ENCODE results near the gene AP4B1. TPM values are rescaled to one million over a fixed set of nuclear protein-coding genes. Genes with fewer than 3 reads are reported as not detected.

Gene AP4B1
- total and polyA plus RNA-seq, 2 experiments from 2014 or later = 11.8 to 12.9 TPM

DNA sequence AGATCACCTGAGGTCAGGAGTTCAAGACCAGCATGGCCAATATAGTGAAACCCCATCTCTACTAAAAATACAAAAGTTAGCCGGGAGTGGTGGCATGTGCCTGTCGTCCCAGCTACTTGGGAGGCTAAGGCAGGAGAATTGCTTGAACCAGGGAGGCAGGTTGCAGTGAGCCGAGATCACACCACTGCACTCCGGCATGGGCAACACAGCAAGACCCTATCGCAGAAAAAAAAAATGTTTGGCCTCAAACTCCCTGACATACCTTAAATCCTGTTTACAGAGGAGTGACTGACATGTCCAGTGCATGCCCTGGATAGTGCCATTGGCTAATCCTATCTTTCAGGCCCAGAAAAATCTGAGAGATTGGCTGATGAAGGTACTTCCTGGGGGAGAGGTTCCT is 12.4 kb upstream of the AP4B1 start:
- no peak for TF ChIP-seq EZH2 (IDR thresholded peaks at IDR 0.05; ENCODE audit: insufficient read depth, poor library complexity, severe bottlenecking)
- no peak for TF ChIP-seq EZH2phosphoT487 (IDR thresholded peaks at IDR 0.05; ENCODE audit: insufficient read depth, low read depth)
- Histone ChIP-seq H3K36me3 (ENCODE audit: low read depth) (no peaks in the 10 kb centered on the region), H3K4me2 (ENCODE audit: unreplicated experiment) (no peak overlapping the region), H3K9me2 (ENCODE audit: insufficient read depth) (no peaks in the 10 kb centered on the region), H3K4me3 (no peak overlapping the region), H3F3A (ENCODE audit: insufficient read depth) (0 out of 2 replicates have a peak, but pooled peaks cover 7% of the 10 kb centered on the region), H3K27me3 (replicated peaks; ENCODE audit: insufficient read depth) (no peaks in the 10 kb centered on the region), H3K79me2 (ENCODE audit: insufficient read depth) (no peaks in the 10 kb centered on the region), H3K4me1 (ENCODE audit: insufficient read depth) (peaks cover 10% of the 10 kb centered on the region), H4K20me1 (ENCODE audit: insufficient read depth) (no peaks in the 10 kb centered on the region), H3K9me3 (ENCODE audit: low read depth) (no peaks in the 10 kb centered on the region), H3K9ac (no peak overlapping the region), H2AFZ (no peak overlapping the region), H3K27ac (no peak overlapping the region)
- WGBS, 2 experiments (ENCODE audit: low coverage in 1 of 2, low lambda C conversion rate in 2 of 2, missing lambda C conversion rate in 2 of 2) = 98 to 99% methylated on average over 5 of the region's 5 CpGs
- no peak for DNase-seq
- in situ Hi-C loops (cut with MboI) = no loop called here

DNA sequence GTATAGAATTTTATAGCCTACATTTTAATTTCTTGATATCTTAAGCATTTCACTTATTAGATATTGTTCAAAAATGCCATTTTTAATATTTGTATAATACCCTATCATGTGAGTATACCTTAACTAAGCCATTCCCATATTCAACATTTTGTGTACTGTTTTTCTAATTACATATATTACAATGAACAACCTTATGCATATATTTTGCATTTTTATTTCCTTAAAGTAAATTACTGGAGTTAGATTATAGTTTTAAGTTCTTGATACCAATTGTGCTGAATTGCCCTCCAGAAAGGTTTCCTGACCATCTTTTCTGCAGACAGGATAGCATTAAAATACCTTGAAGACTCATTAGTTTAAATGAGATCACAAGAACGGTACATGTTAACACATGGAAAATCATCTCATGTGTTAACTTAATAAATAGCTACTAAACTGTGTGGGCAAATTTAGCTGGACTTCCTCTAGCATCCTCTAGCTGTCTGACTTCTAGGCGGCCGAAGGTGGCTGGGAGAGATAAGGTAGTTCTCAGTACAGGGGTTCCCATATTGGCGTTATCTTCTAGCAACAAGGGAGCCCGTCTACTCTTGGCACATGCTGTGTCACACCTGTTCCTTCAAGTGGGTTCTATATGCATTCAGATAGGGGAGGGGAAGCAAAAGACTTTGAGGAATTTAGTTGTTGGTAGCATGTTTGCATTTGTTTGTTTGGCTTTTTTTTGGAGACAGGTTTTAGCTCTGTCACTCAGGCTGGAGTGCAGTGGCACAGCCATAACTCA is 9.5 kb upstream of the AP4B1 start:
- H3F3A ChIP-seq (ENCODE audit: insufficient read depth) = 0 out of 2 replicates have a peak, but pooled peaks cover 7% of the 10 kb centered on the region
- H3K4me2 ChIP-seq (ENCODE audit: unreplicated experiment) = no peak overlapping the region
- H3K9ac ChIP-seq = no peak overlapping the region
- H3K9me3 ChIP-seq (ENCODE audit: low read depth) = no peaks in the 10 kb centered on the region
- no peaks in the 10 kb centered on the region for H4K20me1 ChIP-seq (ENCODE audit: insufficient read depth)
- H3K79me2 ChIP-seq (ENCODE audit: insufficient read depth) = no peaks in the 10 kb centered on the region
- H2AFZ ChIP-seq = no peak overlapping the region
- no peaks in the 10 kb centered on the region for H3K9me2 ChIP-seq (ENCODE audit: insufficient read depth)
- H3K36me3 ChIP-seq (ENCODE audit: low read depth) = peaks cover under 1% of the 10 kb centered on the region; the same call in 1 of the 2 replicates
- no peak overlapping the region for H3K4me3 ChIP-seq
- H3K27ac ChIP-seq = no peak overlapping the region
- no peaks in the 10 kb centered on the region for H3K27me3 ChIP-seq (replicated peaks; ENCODE audit: insufficient read depth)
- 97% methylated on average over 5 of the region's 5 CpGs for WGBS, 2 experiments (ENCODE audit: low coverage in 1 of 2, low lambda C conversion rate in 2 of 2, missing lambda C conversion rate in 2 of 2)
- TF ChIP-seq EZH2phosphoT487 (IDR thresholded peaks at IDR 0.05; ENCODE audit: insufficient read depth, low read depth) (no peak), EZH2 (IDR thresholded peaks at IDR 0.05; ENCODE audit: insufficient read depth, poor library complexity, severe bottlenecking) (no peak)
- DNase-seq = no peak
- in situ Hi-C loops (cut with MboI) = no loop called here
- peaks cover 10% of the 10 kb centered on the region for H3K4me1 ChIP-seq (ENCODE audit: insufficient read depth)

DNA sequence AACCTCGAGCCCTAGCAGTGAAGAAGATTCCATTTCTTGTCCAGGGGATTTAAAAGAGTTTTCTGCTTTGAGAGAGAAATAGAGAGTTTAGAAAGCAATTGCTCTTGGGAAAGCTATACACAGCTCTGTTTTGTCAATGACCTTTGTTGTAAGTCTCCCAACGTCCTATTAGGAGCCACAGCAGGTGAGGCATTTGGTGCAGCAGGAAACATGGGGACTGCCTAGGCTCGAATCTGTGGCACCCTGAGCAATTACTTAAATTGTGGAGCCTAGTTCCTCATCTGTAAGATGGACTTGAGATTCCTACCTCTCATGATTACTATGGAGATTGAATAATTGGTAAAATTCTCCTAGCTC is 8.7 kb upstream of the AP4B1 start:
- Histone ChIP-seq H3K9me3 (ENCODE audit: low read depth) (no peaks in the 10 kb centered on the region), H2AFZ (peak overlapping the region; percentile 45; the same call in 1 of the 2 replicates), H3K27ac (no peak overlapping the region; the same call in 1 of the 2 replicates), H3K79me2 (ENCODE audit: insufficient read depth) (no peaks in the 10 kb centered on the region; the same call in 1 of the 2 replicates), H3K4me3 (no peak overlapping the region), H3K9ac (no peak overlapping the region), H3K4me2 (ENCODE audit: unreplicated experiment) (no peak overlapping the region), H3F3A (ENCODE audit: insufficient read depth) (0 out of 2 replicates have a peak, but pooled peaks cover 7% of the 10 kb centered on the region), H3K36me3 (ENCODE audit: low read depth) (peaks cover 5% of the 10 kb centered on the region; the same call in 1 of the 2 replicates), H4K20me1 (ENCODE audit: insufficient read depth) (no peaks in the 10 kb centered on the region), H3K27me3 (replicated peaks; ENCODE audit: insufficient read depth) (no peaks in the 10 kb centered on the region), H3K4me1 (ENCODE audit: insufficient read depth) (peaks cover 10% of the 10 kb centered on the region), H3K9me2 (ENCODE audit: insufficient read depth) (no peaks in the 10 kb centered on the region)
- 67 to 72% methylated on average over 3 of the region's 3 CpGs for WGBS, 2 experiments (ENCODE audit: low coverage in 1 of 2, low lambda C conversion rate in 2 of 2, missing lambda C conversion rate in 2 of 2)
- in situ Hi-C loops (cut with MboI) = no loop called here
- TF ChIP-seq EZH2 (IDR thresholded peaks at IDR 0.05; ENCODE audit: insufficient read depth, poor library complexity, severe bottlenecking) (no peak), EZH2phosphoT487 (IDR thresholded peaks at IDR 0.05; ENCODE audit: insufficient read depth, low read depth) (no peak)
- no peak for DNase-seq

DNA sequence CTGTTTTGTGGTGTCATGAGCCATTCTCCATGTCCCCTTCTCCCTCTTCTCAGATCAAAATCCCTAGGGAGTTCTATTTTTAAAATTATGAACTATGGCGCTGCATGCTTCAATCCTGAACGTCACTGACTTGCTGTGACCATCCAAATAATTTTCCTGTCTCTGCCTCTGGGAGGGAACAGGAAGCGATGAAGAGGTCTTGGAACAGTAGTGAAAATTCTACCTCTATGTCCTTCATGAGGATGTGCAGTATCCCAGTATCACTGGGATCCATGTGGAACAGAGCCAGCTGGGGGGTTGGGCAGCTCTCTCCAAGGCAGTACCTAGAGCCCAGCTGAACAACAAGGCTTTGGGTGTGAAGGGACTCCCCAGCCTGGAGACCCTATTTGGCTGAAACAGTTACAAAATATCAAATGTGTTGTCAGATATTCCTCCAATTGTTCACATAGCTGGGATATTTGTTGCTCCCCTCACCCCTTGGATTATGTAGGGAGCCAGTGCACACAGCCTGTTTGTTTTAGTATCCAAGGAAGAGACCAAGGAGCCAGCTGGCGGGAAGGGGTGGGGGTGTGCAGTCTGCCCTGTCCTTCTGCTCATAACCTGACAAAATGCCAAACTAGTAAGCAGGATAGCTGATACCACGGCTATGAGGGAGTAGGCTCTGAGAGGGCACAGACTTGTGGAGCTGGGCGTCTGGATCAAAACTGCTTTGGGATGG is 8.2 kb upstream of the AP4B1 start:
- Histone ChIP-seq H3K4me2 (ENCODE audit: unreplicated experiment) (peak overlapping the region; percentile 4), H3K9me2 (ENCODE audit: insufficient read depth) (no peaks in the 10 kb centered on the region), H3K9ac (no peak overlapping the region), H3K27ac (no peak overlapping the region; the same call in 1 of the 2 replicates), H3K79me2 (ENCODE audit: insufficient read depth) (no peaks in the 10 kb centered on the region; the same call in 1 of the 2 replicates), H3K9me3 (ENCODE audit: low read depth) (no peaks in the 10 kb centered on the region), H2AFZ (peak overlapping the region; percentile 45; the same call in 1 of the 2 replicates), H3K4me3 (no peak overlapping the region), H4K20me1 (ENCODE audit: insufficient read depth) (no peaks in the 10 kb centered on the region), H3K36me3 (ENCODE audit: low read depth) (peaks cover 8% of the 10 kb centered on the region; the same call in 1 of the 2 replicates), H3K27me3 (replicated peaks; ENCODE audit: insufficient read depth) (no peaks in the 10 kb centered on the region), H3F3A (ENCODE audit: insufficient read depth) (0 out of 2 replicates have a peak, but pooled peaks cover 7% of the 10 kb centered on the region), H3K4me1 (ENCODE audit: insufficient read depth) (peaks cover 10% of the 10 kb centered on the region)
- in situ Hi-C loops (cut with MboI) = no loop called here
- no peak for TF ChIP-seq EZH2phosphoT487 (IDR thresholded peaks at IDR 0.05; ENCODE audit: insufficient read depth, low read depth)
- no peak for TF ChIP-seq EZH2 (IDR thresholded peaks at IDR 0.05; ENCODE audit: insufficient read depth, poor library complexity, severe bottlenecking)
- 65 to 75% methylated on average over 6 of the region's 6 CpGs for WGBS, 2 experiments (ENCODE audit: low coverage in 1 of 2, low lambda C conversion rate in 2 of 2, missing lambda C conversion rate in 2 of 2)
- DNase-seq = peak; percentile 67
